K562 (cell line): ENCODE data around the gene SEMA4F. TPM values are rescaled to one million over a fixed set of nuclear protein-coding genes. Genes with fewer than 3 reads are reported as not detected.

Experiments used
- ATAC-seq: fragments of 200-7000 bp; cut with Tn5 transposase; 3 replicates; pipeline ENCODE4 v1.9.1; 2020; ENCODE audit warnings: moderate library complexity
- BruUV-seq: library from RNA; stranded (reverse); fragments of 400-500 nt; replicated peaks from 2 replicates; lab custom pipeline; 2021; lab: Mats Ljungman, UMichigan
- CTCF ChIA-PET: fragments of 300-600 bp; formaldehyde crosslinking; extraction: SDS; loops from one replicate; lab custom pipeline; 2021; ENCODE audit warnings: low intra/inter-chr PET ratio; lab: Yijun Ruan, JAX
- POLR2A ChIA-PET: fragments of 300-600, 350-650 bp; sonication (Branson Sonifier 250); formaldehyde crosslinking; extraction: SDS; loops from one replicate; lab custom pipeline; 2021; ENCODE audit warnings: antibody characterized with exemption, inconsistent platforms; lab: Yijun Ruan, JAX
- DNase-seq, 4 experiments: peaks; one replicate each; pipeline versions ENCODE4 v3.0.0 to v3.0.0-alpha.2; 2011 to 2018; ENCODE audit warnings: low spot score in 3 of 4, mixed read lengths in 3 of 4; ENCODE audit errors: extremely low read depth in 1 of 4
- FAIRE-seq: peaks from 2 replicates; lab custom pipeline; 2011; peaks lifted over from hg19 to GRCh38; lab: Jason Lieb, UNC
- H2AFZ ChIP-seq: 2 replicates; pipeline ENCODE4 v1.6.0; 2011; ENCODE audit warnings: low read depth, low read length, control low read depth, inconsistent platforms
- H3K27ac ChIP-seq: fragments of 200-600 bp; 3 replicates; pipeline ENCODE4 v1.8.0; 2011; ENCODE audit warnings: low read depth, mild to moderate bottlenecking, control low read depth, inconsistent platforms, low read length, moderate library complexity, mixed read lengths; ENCODE audit errors: extremely low read depth
- H3K27me3 ChIP-seq, 2 experiments: fragments of 300-600 bp in 1 of 2; 2 replicates in 1 of 2; 3 replicates in 1 of 2; pipeline versions ENCODE4 v1.6.0 to v1.8.0; 2011; ENCODE audit warnings: inconsistent platforms in 2 of 2, low read length in 2 of 2, mild to moderate bottlenecking in 1 of 2, mixed read lengths in 1 of 2, moderate library complexity in 1 of 2; ENCODE audit not compliant: control insufficient read depth in 2 of 2, insufficient read depth in 2 of 2
- H3K36me3 ChIP-seq: fragments of 300-600 bp; 3 replicates; pipeline ENCODE4 v1.8.0; 2011; ENCODE audit warnings: mild to moderate bottlenecking, low read length, inconsistent platforms; ENCODE audit not compliant: control insufficient read depth, insufficient read depth
- H3K4me1 ChIP-seq, 2 experiments: fragments of 200-600 bp in 1 of 2; replicated peaks in 1 of 2; 2 replicates in 1 of 2; 3 replicates in 1 of 2; pipeline versions ENCODE4 v1.5.1 to v1.8.0; 2011; ENCODE audit warnings: inconsistent platforms in 2 of 2, low read length in 2 of 2, mild to moderate bottlenecking in 1 of 2, mixed read lengths in 1 of 2, moderate library complexity in 1 of 2; ENCODE audit not compliant: control insufficient read depth in 2 of 2, insufficient read depth in 2 of 2
- H3K4me2 ChIP-seq: 2 replicates; pipeline ENCODE4 v1.6.1; 2011; ENCODE audit warnings: low read length, control low read depth, inconsistent platforms, mixed read lengths; ENCODE audit not compliant: insufficient read depth
- H3K4me3 ChIP-seq: fragments of 200-600 bp; sonication (generic), shearing (Covaris generic); 2 replicates; pipeline ENCODE4 v1.5.1; 2016; ENCODE audit warnings: control low read depth, inconsistent platforms
- H3K79me2 ChIP-seq: fragments of 200-600 bp; 3 replicates; pipeline ENCODE4 v1.8.0; 2011; ENCODE audit warnings: low read length, inconsistent platforms; ENCODE audit not compliant: control insufficient read depth, insufficient read depth
- H3K9ac ChIP-seq, 2 experiments: 2 replicates each; pipeline versions ENCODE4 v1.6.0 to v1.6.1; 2011; ENCODE audit warnings: low read depth in 2 of 2, low read length in 2 of 2, control low read depth in 1 of 2, inconsistent platforms in 1 of 2, mild to moderate bottlenecking in 1 of 2, mixed read lengths in 1 of 2; ENCODE audit not compliant: insufficient read depth in 1 of 2
- H3K9me1 ChIP-seq: one replicate; pipeline ENCODE4 v1.6.0; 2011; ENCODE audit warnings: inconsistent platforms, mild to moderate bottlenecking, low read length, moderate library complexity; ENCODE audit not compliant: control insufficient read depth, insufficient read depth
- H3K9me3 ChIP-seq: replicated peaks from 2 replicates; pipeline ENCODE4 v1.5.1; 2011; ENCODE audit warnings: low read depth, low read length, inconsistent platforms; ENCODE audit not compliant: control insufficient read depth, insufficient read depth
- H4K20me1 ChIP-seq: replicated peaks from 2 replicates; pipeline ENCODE4 v1.6.1; 2011; ENCODE audit warnings: low read length, inconsistent platforms, mixed read lengths; ENCODE audit not compliant: control insufficient read depth, insufficient read depth
- CTBP1 ChIP-seq: fragments of 450-650 bp; IDR thresholded peaks from 2 replicates; pipeline ENCODE4 v1.6.1; 2016; ENCODE audit warnings: borderline replicate concordance
- ETV1 ChIP-seq: fragments of 450-650 bp; conservative IDR thresholded peaks from 2 replicates; pipeline ENCODE4 v1.6.1; 2016; ENCODE audit warnings: missing genetic modification characterization, control low read depth, low read depth, missing compliant biosample characterization
- ETV5 ChIP-seq: sonication (generic); formaldehyde crosslinking; IDR thresholded peaks from 2 replicates; pipeline ENCODE4 v1.4.0; 2020; ENCODE audit warnings: low read depth, mild to moderate bottlenecking, missing genetic modification reagents
- HMG20B ChIP-seq: fragments of 250-450 bp; sonication (Bioruptor Pico); IDR thresholded peaks from 2 replicates; pipeline ENCODE4 v1.5.0; 2021; ENCODE audit warnings: mild to moderate bottlenecking
- NFATC3 ChIP-seq: fragments of 450-650 bp; IDR thresholded peaks from 2 replicates; pipeline ENCODE4 v1.6.1; 2017; ENCODE audit warnings: mild to moderate bottlenecking
- PREB ChIP-seq: sonication (generic); formaldehyde crosslinking; IDR thresholded peaks from 2 replicates; pipeline ENCODE4 v1.8.1; 2023; ENCODE audit warnings: mild to moderate bottlenecking, missing genetic modification reagents
- SMAD4 ChIP-seq: fragments of 250-450 bp; sonication (Bioruptor Pico); conservative IDR thresholded peaks from 2 replicates; pipeline ENCODE4 v1.8.0; 2021; ENCODE audit warnings: inconsistent platforms, mild to moderate bottlenecking, moderate library complexity
- SRSF3 ChIP-seq: fragments of 200-400 bp; formaldehyde crosslinking; IDR thresholded peaks from 2 replicates; pipeline ENCODE4 v1.6.1; 2016; ENCODE audit warnings: mild to moderate bottlenecking, low read length, moderate library complexity; ENCODE audit not compliant: insufficient read depth
- STAT6 ChIP-seq: sonication (generic); formaldehyde crosslinking; IDR thresholded peaks from 2 replicates; pipeline ENCODE4 v1.8.1; 2023; ENCODE audit warnings: mild to moderate bottlenecking, missing genetic modification reagents
- TFAP4 ChIP-seq: sonication (generic); formaldehyde crosslinking; IDR thresholded peaks from 2 replicates; pipeline ENCODE4 v1.8.0; 2022; ENCODE audit warnings: missing genetic modification reagents, mild to moderate bottlenecking, moderate library complexity, borderline replicate concordance
- THAP7 ChIP-seq: fragments of 250-450 bp; sonication (Bioruptor Pico); IDR thresholded peaks from 2 replicates; pipeline ENCODE4 v1.5.0; 2021
- XRCC4 ChIP-seq: IDR thresholded peaks from one replicate; pipeline ENCODE4 v1.6.1; 2011; ENCODE audit not compliant: insufficient read depth, insufficient read length; ENCODE audit errors: extremely low read depth
- ZBTB33 ChIP-seq: sonication (generic); formaldehyde crosslinking; IDR thresholded peaks from 2 replicates; pipeline ENCODE4 v1.8.1; 2023; ENCODE audit warnings: mild to moderate bottlenecking, missing genetic modification reagents
- ZNF140 ChIP-seq: fragments of 250-450 bp; sonication (Bioruptor Pico); IDR thresholded peaks from 2 replicates; pipeline ENCODE4 v1.8.0; 2021; ENCODE audit warnings: moderate library complexity, mild to moderate bottlenecking, inconsistent platforms
- ZNF584 ChIP-seq: fragments of 200-800 bp; sonication (Bioruptor generic); IDR thresholded peaks from 2 replicates; pipeline ENCODE4 v1.6.1; 2016; ENCODE audit warnings: low read depth, mild to moderate bottlenecking, missing genetic modification characterization, missing compliant biosample characterization
- ZNF778 ChIP-seq: fragments of 450-650 bp; formaldehyde crosslinking; IDR thresholded peaks from 2 replicates; pipeline ENCODE4 v1.4.0; 2020; ENCODE audit warnings: mild to moderate bottlenecking, moderate library complexity
- WGBS: fragments of 100-300 bp; shearing (Covaris generic); methylation state at CpG from one replicate; pipeline ENCODE4 v1.1.6; 2016; ENCODE audit warnings: low coverage, mixed read lengths; ENCODE audit not compliant: insufficient coverage; ENCODE audit errors: missing lambda C conversion rate; 5-methylcytosine and 5-hydroxymethylcytosine counted together
- in situ Hi-C: fragments of 300-500 bp; cut with MboI; formaldehyde crosslinking; loops from 4 replicates; pipeline ENCODE4 v1.15.0; 2018; ENCODE audit warnings: inconsistent platforms, mixed read lengths
- intact Hi-C: fragments of 100-400 bp; cut with micrococcal nuclease; formaldehyde crosslinking; loops from 2 replicates; pipeline ENCODE4 v1.14.2; 2022
- polyA plus RNA-seq, 8 experiments: library from polyadenylated mRNA; depleted of rRNA in 4 of 8; stranded (reverse) in 5 of 8; unstranded in 3 of 8; fragments of >200 nt; fragmentation: Nextera tagmentation in 2 of 8; fragmentation: Illumina TruSeq in 1 of 8; extraction: Ambion mirVana in 2 of 8; extraction: Trizol in 1 of 8; gene quantifications; 2 replicates each; pipeline versions ENCODE4 v1.2.1 to v1.2.3, GENCODE V29; 2011 to 2014; ENCODE audit warnings: inconsistent platforms in 1 of 8, missing spikeins in 1 of 8
- total RNA-seq, 7 experiments: library from RNA; depleted of rRNA in 6 of 7; stranded (reverse); fragments of >200 nt in 6 of 7; fragmentation: Illumina TruSeq in 2 of 7; extraction: Trizol in 2 of 7; gene quantifications; 2 replicates each; pipeline versions ENCODE4 v1.2.1 to v1.2.3, GENCODE V29; 2011 to 2021; ENCODE audit warnings: low replicate concordance in 1 of 7

Gene SEMA4F
- total and polyA plus RNA-seq, 9 of the 15 experiments (the other 6 are each of a cell fraction or from before 2014, with no cell fraction given), result 0.08 to 1.6 (median 0.33) TPM

GRCh38 chr2:74659462-74659861, 5.4 kb downstream of the SEMA4F start:
- ChIA-PET POLR2A (no interaction called here), CTCF (no interaction called here)
- in situ Hi-C loops, result no loop called here
- WGBS, result 0% methylated on average over 2 of the region's 2 CpGs
- H3K9ac ChIP-seq, result no peak overlapping the region
- H3K9me3 ChIP-seq, result no peaks in the 10 kb centered on the region
- H3K79me2 ChIP-seq, result no peaks in the 10 kb centered on the region
- no peaks in the 10 kb centered on the region for H3K9me1 ChIP-seq
- no peak overlapping the region for H3K27ac ChIP-seq
- peak; percentile 11 for FAIRE-seq
- no peaks in the 10 kb centered on the region for H3K36me3 ChIP-seq
- no peaks in the 10 kb centered on the region for H4K20me1 ChIP-seq
- intact Hi-C loops, result no loop called here
- BruUV-seq, result no TSS peak
- peak; percentile 72 for ATAC-seq
- peak in 2 of 4 experiments; percentile 27 to 49 for DNase-seq
- peaks cover 18 to 32% of the 10 kb centered on the region in 2 experiments; a peak in 4 of 5 replicates for H3K27me3 ChIP-seq
- H3K4me3 ChIP-seq, result no peak overlapping the region
- no peak overlapping the region for H2AFZ ChIP-seq
- peaks cover 5% of the 10 kb centered on the region in 2 experiments for H3K4me1 ChIP-seq
- no peak overlapping the region for H3K4me2 ChIP-seq
- no peak for TF ChIP-seq TFAP4 (CRISPR knock-in tag)
- TF ChIP-seq ETV5, result peak; percentile 62; the same call in 1 of the 2 replicates
- no peak for TF ChIP-seq XRCC4
- no peak for TF ChIP-seq NFATC3
- TF ChIP-seq ZNF778, result no peak
- TF ChIP-seq ZNF584 (CRISPR knock-in tag), result 0 out of 2 replicates have a peak, but pooled peaks have one; percentile 30
- TF ChIP-seq THAP7, result no peak
- TF ChIP-seq ETV1, result 0 out of 2 replicates have a peak, but pooled peaks have one; percentile 16
- TF ChIP-seq SMAD4, result peak; percentile 82
- TF ChIP-seq PREB (CRISPR knock-in tag), result no peak
- no peak for TF ChIP-seq STAT6 (CRISPR knock-in tag)
- no peak for TF ChIP-seq CTBP1
- no peak for TF ChIP-seq HMG20B
- TF ChIP-seq SRSF3, result no peak
- no peak for TF ChIP-seq ZNF140 (CRISPR knock-in tag)
- TF ChIP-seq ZBTB33 (CRISPR knock-in tag), result no peak
